H1 (cell line): ENCODE measurements around the gene SSBP3. TPM values are rescaled to one million over a fixed set of nuclear protein-coding genes. Genes with fewer than 3 reads are reported as not detected.

Experiments used
- HDAC2 ChIP-seq, 2 experiments: fragments of 300-600 bp in 1 of 2; sonication (generic) in 1 of 2; IDR thresholded peaks; 2 replicates each; pipeline ENCODE4 v1.6.1; 2011 to 2012; ENCODE audit warnings: low read depth in 2 of 2, low read length in 2 of 2, mild to moderate bottlenecking in 2 of 2, moderate library complexity in 2 of 2, borderline replicate concordance in 1 of 2, inconsistent platforms in 1 of 2
- RFX5 ChIP-seq: IDR thresholded peaks from 2 replicates; pipeline ENCODE4 v1.6.1; 2011; ENCODE audit warnings: low read depth, low read length, improper control_type of control experiment, borderline replicate concordance
- YY1 ChIP-seq: IDR thresholded peaks from 2 replicates; pipeline ENCODE4 v1.6.1; 2011; ENCODE audit warnings: low read depth, mild to moderate bottlenecking, low read length
- polyA plus RNA-seq, 7 experiments: library from polyadenylated mRNA; depleted of rRNA in 3 of 7; stranded (reverse) in 5 of 7; unstranded in 2 of 7; fragments of >200 nt in 5 of 7; fragments of 200-250 nt in 2 of 7; gene quantifications; 1 replicate in 5 of 7; 2 replicates in 1 of 7; 4 replicates in 1 of 7; pipeline versions ENCODE4 v1.2.1 to v1.2.3, GENCODE V29; 2011 to 2013; ENCODE audit warnings: missing spikeins in 2 of 7, mixed read lengths in 2 of 7
- total RNA-seq: library from RNA; stranded (reverse); fragmentation: NEBNext Ultra II Directional; extraction: Animal tissue kit (Norgen Biotek cat#: 25700); gene quantifications from 2 replicates; pipeline ENCODE4 v1.2.1, GENCODE V29; 2021

Gene SSBP3
- total and polyA plus RNA-seq, 2 of the 8 experiments (the other 6 are each of a cell fraction or from before 2014, with no cell fraction given): 99.7 to 133 TPM

- TF ChIP-seq HDAC2 (IDR thresholded peaks at IDR 0.05; ENCODE audit: borderline replicate concordance in 1 of 2, low read depth in 2 of 2, low read length in 2 of 2): no peak
- no peak for TF ChIP-seq YY1
- TF ChIP-seq RFX5: no peak
These were observed 121.2 kb downstream of the SSBP3 start (continued) for GRCh38 chr1:54284781-54285529.
